ENCODE data around the gene PITX2. TPM values are rescaled to one million over a fixed set of nuclear protein-coding genes. Genes with fewer than 3 reads are reported as not detected.
A peak's percentile ranks its signal among the peaks of the same experiment; 100 is the strongest.

The PITX2 gene
- total and polyA plus RNA-seq, 2 of the 13 experiments (the other 11 are each of a cell fraction or from before 2014, with no cell fraction given): not detected

- TF ChIP-seq, protein P1, sequence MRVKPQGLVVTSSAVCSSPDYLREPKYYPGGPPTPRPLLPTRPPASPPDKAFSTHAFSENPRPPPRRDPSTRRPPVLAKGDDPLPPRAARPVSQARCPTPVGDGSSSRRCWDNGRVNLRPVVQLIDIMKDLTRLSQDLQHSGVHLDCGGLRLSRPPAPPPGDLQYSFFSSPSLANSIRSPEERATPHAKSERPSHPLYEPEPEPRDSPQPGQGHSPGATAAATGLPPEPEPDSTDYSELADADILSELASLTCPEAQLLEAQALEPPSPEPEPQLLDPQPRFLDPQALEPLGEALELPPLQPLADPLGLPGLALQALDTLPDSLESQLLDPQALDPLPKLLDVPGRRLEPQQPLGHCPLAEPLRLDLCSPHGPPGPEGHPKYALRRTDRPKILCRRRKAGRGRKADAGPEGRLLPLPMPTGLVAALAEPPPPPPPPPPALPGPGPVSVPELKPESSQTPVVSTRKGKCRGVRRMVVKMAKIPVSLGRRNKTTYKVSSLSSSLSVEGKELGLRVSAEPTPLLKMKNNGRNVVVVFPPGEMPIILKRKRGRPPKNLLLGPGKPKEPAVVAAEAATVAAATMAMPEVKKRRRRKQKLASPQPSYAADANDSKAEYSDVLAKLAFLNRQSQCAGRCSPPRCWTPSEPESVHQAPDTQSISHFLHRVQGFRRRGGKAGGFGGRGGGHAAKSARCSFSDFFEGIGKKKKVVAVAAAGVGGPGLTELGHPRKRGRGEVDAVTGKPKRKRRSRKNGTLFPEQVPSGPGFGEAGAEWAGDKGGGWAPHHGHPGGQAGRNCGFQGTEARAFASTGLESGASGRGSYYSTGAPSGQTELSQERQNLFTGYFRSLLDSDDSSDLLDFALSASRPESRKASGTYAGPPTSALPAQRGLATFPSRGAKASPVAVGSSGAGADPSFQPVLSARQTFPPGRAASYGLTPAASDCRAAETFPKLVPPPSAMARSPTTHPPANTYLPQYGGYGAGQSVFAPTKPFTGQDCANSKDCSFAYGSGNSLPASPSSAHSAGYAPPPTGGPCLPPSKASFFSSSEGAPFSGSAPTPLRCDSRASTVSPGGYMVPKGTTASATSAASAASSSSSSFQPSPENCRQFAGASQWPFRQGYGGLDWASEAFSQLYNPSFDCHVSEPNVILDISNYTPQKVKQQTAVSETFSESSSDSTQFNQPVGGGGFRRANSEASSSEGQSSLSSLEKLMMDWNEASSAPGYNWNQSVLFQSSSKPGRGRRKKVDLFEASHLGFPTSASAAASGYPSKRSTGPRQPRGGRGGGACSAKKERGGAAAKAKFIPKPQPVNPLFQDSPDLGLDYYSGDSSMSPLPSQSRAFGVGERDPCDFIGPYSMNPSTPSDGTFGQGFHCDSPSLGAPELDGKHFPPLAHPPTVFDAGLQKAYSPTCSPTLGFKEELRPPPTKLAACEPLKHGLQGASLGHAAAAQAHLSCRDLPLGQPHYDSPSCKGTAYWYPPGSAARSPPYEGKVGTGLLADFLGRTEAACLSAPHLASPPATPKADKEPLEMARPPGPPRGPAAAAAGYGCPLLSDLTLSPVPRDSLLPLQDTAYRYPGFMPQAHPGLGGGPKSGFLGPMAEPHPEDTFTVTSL (CRISPR knock-in tag; IDR thresholded peaks at IDR 0.05; ENCODE audit: borderline replicate concordance): peak; percentile 82
- TF ChIP-seq HHEX (CRISPR knock-in tag; IDR thresholded peaks at IDR 0.05) (peak; percentile 99), HDAC2 (CRISPR knock-in tag; IDR thresholded peaks at IDR 0.05) (peak; percentile 66), ZNF468 (CRISPR knock-in tag; IDR thresholded peaks at IDR 0.05) (no peak), FOXJ3 (CRISPR knock-in tag; IDR thresholded peaks at IDR 0.05; ENCODE audit: borderline replicate concordance) (peak; percentile 63; the same call in 1 of the 2 replicates), ZMYM2 (CRISPR knock-in tag; IDR thresholded peaks at IDR 0.05) (no peak), BCL6 (CRISPR knock-in tag; IDR thresholded peaks at IDR 0.05) (peak; percentile 66), REPIN1 (CRISPR knock-in tag; IDR thresholded peaks at IDR 0.05; ENCODE audit: borderline replicate concordance, low read depth) (no peak), NFIB (CRISPR knock-in tag; IDR thresholded peaks at IDR 0.05; ENCODE audit: borderline replicate concordance) (no peak), TEAD3 (CRISPR knock-in tag; optimal IDR thresholded peaks at IDR 0.05; ENCODE audit: borderline replicate concordance) (peak; percentile 12)
These were observed 17.7 kb upstream of the PITX2 start (continued) for GRCh38 chr4:110640576-110640975.
